Inflammatory macrophage (primary cell): ENCODE results near the gene C2orf68.
"Not testable (repeated sequence)": the region's sequence is repeated elsewhere in the genome, so short reads cannot be mapped to it uniquely, and the experiment has no call there.

Experiments used
- DNase-seq, 2 donors: peaks; one replicate each; pipeline ENCODE4 v3.0.0-alpha.2; 2020 to 2022

Gene C2orf68

DNA sequence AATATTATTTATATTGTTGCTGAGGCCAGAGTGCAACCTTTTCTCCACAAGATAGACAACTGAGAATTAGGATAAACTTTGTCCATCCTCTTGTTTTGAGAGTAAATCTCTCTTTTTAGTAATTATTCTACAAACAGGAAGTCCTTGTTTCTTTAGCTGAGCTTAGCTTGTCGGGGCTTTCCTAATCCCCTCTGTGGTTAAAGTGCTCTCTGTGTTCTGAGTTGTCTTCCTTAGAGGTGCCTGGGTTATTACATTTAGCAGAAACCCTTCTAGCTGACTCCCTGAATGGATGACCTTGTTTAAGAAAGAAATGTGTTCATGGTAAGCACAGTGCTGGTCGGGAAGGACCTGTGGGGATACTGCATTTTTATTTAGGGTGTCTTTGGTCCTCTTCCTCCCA, 16.8 kb upstream of the C2orf68 start:
- no peak for DNase-seq

DNA sequence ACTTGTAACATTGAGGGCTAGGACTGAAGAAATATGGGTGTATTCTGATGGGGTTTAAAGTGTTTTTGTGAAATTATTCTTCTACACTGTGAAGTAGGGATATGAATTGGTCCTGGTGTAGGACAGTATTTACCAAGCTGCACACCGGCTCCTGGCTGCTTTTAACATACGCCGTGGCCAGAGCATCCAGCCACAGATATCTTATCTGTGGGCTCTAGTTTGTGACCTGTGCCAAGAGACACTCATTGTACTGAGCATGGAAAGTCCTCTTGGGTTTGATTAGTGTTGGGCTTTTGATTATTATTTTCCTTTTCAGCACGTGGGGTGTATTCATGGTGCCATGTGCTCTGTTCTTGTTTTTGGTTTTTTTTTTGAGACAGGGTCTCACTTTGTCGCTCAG, 12.1 kb upstream of the C2orf68 start:
- no peak for DNase-seq

DNA sequence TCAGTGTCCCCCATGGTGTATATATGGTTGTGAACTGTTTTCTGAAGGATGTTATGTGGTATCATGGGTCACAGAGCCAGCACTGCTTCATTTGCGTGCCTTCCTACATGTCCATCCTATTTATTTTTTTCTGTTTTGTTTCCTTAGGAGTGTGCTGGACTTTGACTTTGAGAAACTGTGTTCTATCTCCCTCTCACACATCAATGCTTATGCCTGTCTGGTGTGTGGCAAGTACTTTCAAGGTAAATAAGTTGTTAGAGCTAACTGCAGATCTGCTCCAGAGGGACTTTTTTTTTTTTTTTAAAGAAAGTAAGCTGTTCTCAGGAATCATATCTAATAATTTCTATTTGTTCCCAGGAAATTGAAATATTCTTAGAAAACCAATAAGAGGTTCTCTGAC, 9.5 kb upstream of the C2orf68 start:
- no peak for DNase-seq

- no peak for DNase-seq
Observed at GRCh38 chr2:85619617-85620016, 7.8 kb upstream of the C2orf68 start.

GRCh38 chr2:85617723-85618122, 5.9 kb upstream of the C2orf68 start:
- DNase-seq = not testable (repeated sequence)

DNA sequence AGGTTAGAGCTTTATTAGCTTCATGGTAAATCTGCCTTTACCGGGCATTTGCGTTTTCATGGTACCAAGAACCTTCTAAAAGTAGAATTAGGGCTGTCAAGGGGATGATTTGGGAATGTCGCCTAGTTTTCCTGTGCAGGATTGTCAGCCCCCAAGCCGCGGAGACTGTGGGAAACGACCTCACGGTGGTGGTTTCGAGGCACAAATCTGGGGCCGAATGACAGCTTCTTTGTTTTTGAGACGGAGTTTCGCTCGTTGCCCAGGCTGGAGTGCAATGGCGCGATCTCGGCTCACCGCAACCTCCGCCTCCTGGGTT, 3.5 kb upstream of the C2orf68 start:
- DNase-seq = no peak

- DNase-seq = not testable (repeated sequence)
Observed at GRCh38 chr2:85614757-85615156, 2.9 kb upstream of the C2orf68 start.

DNA sequence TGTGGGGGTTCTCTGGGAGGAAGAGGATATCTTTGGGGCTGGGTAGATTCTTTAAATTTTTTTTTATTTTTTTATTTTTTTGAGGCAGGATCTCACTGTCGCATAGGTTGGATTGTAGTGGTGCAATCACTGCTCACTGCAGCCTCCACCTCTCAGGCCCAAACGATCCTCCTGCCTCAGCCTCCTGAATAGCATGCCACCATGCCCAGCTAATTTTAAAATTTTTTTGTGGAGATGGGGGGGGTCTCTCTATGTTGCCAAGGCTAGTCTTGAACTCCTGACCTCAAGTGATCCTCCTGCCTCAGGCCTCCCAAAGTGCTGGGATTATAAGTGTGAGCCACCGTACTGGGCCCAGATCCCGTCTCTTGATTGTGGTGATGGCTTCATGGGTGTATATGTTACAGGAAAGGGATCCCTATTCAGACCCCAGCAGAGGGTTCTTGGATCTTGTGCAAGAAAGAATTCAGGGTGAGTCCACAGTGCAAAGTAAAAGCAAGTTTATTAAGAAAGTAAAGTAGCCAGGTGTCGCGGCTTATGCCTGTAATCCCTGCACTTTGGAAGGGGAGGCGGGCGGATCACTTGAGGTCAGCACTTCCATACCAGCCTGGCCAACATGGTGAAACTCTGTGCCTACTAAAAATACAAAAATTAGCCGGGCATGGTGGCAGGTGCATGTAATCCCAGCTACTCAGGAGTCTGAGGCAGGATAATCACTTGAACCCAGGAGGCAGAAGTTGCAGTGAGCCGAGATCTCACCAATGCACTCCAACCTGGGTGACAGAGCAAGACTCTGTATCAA, 2.0 kb upstream of the C2orf68 start:
- no peak for DNase-seq

DNA sequence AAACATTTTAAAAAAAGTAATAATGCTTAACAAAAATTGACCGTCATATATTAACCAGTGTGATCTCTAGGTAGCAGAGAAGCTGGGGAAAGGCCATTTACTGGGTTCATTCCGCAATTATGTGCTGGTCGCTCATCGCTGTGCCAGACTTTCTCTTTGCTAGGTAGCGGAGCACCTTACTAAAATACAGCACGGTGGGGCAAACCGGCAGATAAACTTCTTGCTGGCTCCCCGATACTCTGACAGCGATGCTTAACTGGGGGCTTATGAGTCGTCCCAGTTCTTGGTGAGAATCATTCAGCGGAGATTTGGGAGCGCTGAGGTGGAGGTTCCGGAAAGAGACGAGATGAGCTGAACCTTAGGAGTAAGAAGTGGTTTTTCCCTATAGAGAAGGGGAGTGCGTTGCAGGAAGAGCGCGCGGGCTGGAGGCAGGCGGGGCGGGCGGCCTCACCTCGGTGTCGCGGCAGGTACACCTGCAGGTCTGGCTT, 605 bp downstream of the C2orf68 start:
- no peak for DNase-seq

GRCh38 chr2:85607268-85608215, 4.3 kb downstream of the C2orf68 start:
- DNase-seq = no peak

DNA sequence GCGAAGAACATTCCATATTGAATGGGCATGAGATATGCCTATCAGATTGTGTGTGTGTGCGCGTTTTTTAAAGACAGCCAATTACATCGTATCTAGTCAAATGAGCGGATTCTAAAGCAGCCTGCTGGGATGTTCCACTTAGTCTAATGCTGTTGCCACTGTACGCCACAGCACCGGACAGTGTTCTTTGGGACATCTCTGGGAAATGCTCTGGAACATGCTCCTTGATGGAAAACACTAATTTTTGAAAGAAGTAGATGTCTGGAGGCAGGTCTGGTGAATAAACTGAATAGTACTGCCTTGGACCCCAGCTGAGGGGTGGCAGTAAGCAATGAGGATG, 5.8 kb downstream of the C2orf68 start:
- no peak for DNase-seq

GRCh38 chr2:85605406-85606115, 6.3 kb downstream of the C2orf68 start:
- no peak for DNase-seq

DNA sequence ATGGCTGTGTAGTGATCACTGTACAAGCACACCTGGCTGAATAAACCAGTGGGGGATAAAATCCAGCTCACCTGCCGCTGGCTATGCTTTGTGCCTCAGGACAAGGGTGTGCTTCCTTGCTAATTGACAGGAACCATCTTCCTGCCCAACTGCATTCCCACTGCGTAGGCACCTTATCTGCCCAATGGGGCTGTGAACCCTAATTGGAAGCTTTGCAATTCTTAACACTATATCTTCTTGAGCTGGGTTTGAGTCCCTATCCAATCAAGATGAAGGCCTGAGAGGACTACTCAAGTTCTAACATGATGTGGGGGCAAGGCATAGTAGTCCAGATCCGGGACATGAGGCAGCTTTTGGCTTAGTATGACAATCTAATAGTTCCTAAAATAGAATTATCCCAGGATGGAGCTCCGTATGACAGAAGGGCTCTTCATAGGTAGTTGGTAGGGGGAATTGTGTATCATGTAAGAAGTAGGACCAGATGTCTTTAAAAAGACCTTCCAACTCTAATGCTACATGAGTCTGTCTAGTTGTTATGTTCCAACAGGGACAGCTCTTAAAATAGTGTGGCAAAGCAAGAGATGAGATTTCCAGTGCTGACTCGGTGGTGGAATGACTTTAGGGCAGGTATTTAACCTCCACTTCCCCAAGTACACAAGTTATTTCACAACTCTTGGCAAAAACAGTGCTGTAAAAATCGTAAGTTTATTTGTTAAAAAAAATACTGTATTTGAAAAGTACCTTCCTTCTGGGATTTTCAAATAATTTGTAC, 7.1 kb downstream of the C2orf68 start:
- DNase-seq = no peak

DNA sequence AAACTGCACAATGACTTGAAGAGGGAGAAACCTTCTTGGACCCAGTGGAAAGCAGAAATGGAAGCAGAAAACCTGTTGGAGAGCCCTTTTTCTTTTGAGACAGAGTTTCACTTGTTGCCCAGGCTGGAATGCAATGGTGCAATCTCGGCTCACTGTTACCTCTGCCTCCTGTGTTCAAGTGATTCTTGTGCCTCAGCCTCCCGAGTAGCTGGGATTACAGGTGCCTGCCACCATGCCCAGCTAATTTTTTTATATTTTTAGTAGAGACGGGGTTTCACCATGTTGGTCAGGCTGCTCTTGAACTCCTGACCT, 7.8 kb downstream of the C2orf68 start:
- not testable (repeated sequence) for DNase-seq

DNA sequence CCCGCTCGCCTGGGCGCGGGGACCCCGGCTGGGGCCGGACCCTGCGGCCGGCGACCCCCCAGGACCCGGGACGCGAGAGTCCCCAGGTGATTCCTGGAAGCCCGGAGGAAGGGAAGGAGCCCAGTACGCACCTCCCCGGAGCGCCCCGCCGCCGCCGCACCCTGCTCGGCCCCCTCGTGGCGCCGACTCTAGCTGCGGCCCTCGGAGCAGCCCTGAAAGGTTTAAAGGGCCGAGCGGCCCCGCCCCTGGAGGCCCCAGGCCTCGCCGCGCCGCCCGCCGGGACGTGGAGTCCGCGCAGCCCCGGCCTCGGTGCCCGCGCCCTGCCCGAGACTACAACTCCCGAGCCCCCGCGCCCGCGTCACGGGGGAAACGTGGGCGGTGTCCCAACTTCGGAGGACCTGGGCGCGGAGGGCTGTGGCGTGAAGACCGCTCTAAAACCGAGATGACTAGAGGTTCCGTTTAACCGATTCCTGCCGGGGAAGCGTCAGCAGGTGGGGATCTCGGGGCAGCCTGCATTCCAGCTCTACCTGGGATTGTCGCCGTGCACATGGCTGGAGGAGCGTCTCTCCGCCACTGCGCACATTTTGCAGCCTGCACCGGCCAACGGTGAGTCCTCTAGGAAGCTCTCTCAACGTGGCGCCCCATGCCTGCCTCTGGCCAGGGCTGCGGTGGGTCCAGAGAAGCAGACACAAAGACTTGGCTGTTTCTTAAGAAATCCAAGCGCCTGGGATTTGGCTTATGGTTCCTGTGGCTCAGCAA, 9.2 kb downstream of the C2orf68 start, which contains the start of gene TMEM150A:
TSS of gene TMEM150A (minus strand) at position 223 of the 759 bp plus-strand sequence. CDS start 750 bp downstream, outside the sequence.
- DNase-seq = peak; percentile 92 to 97

GRCh38 chr2:85601771-85602475, 9.9 kb downstream of the C2orf68 start:
- peak; percentile 30 to 54 for DNase-seq

- DNase-seq = no peak
Observed at GRCh38 chr2:85600951-85601770, 10.7 kb downstream of the C2orf68 start.

DNA sequence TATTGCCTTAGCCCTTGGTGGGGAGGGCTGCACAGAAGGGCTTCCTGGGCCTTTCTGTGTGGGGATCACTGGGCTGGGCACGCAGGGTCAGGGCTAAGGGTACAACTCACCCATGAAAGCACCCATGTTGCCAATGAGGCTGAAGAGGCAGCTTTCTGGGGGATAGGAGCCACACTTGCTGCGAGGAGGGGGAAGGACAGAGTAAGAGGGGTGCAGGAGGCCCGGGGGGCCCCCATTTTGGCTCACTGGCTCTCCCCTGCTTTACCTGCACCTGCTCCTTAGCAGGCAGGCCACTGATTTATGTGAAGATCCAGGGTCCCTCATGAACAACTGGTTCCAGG, 11.7 kb downstream of the C2orf68 start:
- DNase-seq = no peak

DNA sequence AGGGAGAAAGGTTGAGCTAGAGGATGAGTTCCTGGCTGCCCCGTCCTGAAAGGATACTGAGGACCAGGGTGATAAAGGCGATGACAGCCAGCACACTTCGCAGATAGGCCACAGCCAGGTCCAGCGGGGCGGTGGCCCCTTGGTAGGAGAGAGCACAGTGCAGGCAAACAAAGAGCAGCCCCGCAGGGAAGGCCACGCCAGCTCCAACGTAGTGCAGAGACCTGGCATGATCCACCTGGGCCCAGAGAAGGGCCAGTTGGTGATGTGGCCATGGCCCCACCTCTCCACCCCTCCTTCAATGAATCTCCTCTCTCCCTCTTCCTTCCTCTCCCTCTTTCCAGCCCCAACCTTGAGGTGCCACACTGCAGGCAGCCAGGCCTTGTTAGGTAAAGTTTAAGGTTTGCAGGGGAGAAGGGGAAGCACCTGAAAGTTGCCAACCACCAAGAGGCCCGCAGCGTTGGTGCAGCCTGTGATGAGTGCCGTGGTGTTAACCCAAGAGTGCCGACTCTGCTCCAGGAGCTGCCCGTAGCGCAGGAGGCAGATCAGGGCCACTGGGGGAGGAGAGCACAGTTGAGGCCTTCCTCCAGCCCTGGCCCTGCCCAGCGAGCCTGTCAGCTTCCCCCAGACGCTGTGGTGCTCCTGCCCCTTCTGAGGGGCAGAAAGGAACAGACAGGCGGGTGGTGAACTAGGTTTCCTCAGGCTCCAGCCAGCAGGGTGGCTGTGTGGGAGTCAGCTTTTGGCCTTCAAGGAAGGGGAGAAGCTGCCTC, 12.2 kb downstream of the C2orf68 start:
- DNase-seq = no peak
